GM12864 (cell line): ENCODE data around the gene CTDSP1.

Experiments used
- DNase-seq: peaks from one replicate; pipeline ENCODE4 v3.0.0-alpha.2; 2011; ENCODE audit warnings: low read depth
- H3K4me3 ChIP-seq: 2 replicates; pipeline ENCODE4 v1.5.1; 2011; ENCODE audit warnings: mild to moderate bottlenecking, low read depth, low read length, control low read depth
- CTCF ChIP-seq: IDR thresholded peaks from 2 replicates; pipeline ENCODE4 v1.5.1; 2011; ENCODE audit warnings: low read depth, mild to moderate bottlenecking, moderate library complexity, low read length, control low read depth, inconsistent platforms; ENCODE audit errors: missing control alignments

The CTDSP1 gene

DNA sequence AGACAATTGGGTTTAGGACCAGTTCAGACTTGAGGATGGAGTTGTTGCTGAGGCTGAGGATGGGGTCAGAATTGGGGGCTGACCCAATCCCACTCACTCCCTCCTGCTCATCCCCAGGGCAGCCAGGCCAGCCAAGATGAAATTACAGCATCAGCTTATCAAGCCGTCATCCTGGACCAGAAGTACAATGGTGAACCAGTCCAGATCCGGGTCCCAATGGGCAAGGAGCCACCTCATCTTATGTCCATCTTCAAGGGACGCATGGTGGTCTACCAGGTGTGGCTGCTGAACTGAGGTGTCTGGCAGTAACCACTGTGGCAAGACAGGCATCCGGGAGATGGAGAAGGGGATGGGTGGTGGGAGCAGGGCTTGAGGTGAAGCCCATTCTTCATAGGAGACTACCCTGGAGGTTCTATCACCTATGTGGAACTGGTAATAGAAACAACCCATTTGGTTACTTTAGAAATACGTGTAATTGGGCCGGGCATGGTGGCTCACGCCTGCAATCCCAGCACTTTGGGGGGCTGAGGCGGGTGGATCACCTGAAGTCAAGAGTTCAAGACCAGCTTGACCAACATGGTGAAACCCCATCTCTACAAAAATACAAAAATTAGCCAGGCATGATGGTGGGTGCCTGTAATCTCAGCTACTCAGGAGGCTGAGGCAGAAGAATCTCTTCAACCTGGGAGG lies 33.2 kb downstream of the CTDSP1 start:
- no peak for DNase-seq
- no peak for TF ChIP-seq CTCF
- no peak overlapping the region for H3K4me3 ChIP-seq

DNA sequence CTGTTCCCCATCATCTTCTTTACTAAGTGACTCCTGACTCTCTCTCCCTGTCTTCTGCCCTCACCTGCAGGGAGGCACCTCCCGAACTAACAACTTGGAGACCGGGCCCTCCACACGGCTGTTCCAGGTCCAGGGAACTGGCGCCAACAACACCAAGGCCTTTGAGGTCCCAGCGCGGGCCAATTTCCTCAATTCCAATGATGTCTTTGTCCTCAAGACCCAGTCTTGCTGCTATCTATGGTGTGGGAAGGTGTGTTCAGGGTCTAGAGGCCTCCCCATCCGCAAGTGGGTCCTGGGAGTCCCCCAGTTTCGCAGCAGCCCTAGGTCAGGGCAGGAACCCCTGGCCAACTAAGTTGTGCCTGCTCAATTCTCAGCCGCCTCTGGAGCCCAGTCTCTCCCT lies 34.8 kb downstream of the CTDSP1 start:
- H3K4me3 ChIP-seq = no peak overlapping the region
- DNase-seq = no peak

DNA sequence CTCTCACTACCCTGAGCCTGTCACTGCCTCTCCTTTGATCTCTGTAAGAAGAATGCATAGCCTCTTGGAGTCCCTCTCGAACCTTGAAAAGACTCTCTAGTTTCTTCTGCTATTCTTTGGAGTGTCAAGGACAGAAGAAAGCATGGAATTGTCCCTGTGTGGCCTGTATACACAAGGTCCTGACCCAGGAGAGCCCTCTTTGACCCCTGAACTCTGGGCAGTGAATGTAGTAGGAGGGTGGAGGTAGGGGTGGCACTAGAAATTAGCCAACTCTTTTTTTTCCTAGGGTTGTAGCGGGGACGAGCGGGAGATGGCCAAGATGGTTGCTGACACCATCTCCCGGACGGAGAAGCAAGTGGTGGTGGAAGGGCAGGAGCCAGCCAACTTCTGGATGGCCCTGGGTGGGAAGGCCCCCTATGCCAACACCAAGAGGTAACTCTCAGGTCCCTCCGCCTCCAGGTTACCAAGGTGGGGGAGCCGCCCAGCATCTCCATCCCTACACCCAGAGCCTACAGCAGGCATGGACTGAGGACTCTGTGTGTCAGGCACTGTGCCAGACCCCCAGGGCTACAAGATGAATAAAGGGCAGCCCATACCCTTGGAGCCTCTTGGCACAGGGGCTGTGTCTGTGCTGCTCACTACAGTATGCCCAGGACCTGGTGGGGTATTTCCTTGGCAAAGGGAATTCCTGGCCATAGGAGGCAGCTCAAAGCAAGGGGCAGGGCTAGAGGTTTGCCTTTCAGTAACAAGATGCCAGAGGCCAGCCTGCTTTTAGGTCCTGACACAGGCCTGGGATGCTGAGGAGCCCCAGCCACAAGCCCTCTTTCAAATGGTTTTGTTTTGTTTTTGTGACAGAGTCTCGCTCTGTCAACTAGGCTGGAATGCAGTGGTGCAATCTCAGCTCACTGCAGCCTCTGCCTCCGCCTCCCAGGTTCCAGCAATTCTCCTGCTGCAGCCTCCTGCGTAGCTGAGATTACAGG lies 35.6 kb downstream of the CTDSP1 start:
- TF ChIP-seq CTCF = no peak
- no peak for DNase-seq
- H3K4me3 ChIP-seq = no peak overlapping the region

More for the DNA sequence above, 34.8 kb downstream of the CTDSP1 start:
- TF ChIP-seq CTCF = no peak

- no peak for DNase-seq
- no peak for TF ChIP-seq CTCF
- no peak overlapping the region for H3K4me3 ChIP-seq
Measured at GRCh38 chr2:218436992-218437391, 37.3 kb downstream of the CTDSP1 start.

- DNase-seq = no peak
- H3K4me3 ChIP-seq = no peak overlapping the region
- TF ChIP-seq CTCF = no peak
Measured at GRCh38 chr2:218437969-218438368, 38.3 kb downstream of the CTDSP1 start.

GRCh38 chr2:218438596-218438995 lies 38.9 kb downstream of the CTDSP1 start:
- DNase-seq = no peak
- no peak for TF ChIP-seq CTCF

More at GRCh38 chr2:218438596-218438995, 38.9 kb downstream of the CTDSP1 start:
- H3K4me3 ChIP-seq = no peak overlapping the region
